GM23338 (cell line): ENCODE data around the gene ATXN7L1. TPM values are rescaled to one million over a fixed set of nuclear protein-coding genes. Genes with fewer than 3 reads are reported as not detected.
A peak's percentile ranks its signal among the peaks of the same experiment; 100 is the strongest.

Experiments used
- ATAC-seq: fragments of 200-7000 bp; cut with Tn5 transposase; 3 replicates; pipeline ENCODE4 v1.9.1; 2020
- DNase-seq: peaks from one replicate; pipeline ENCODE4 v3.0.0-alpha.2; 2015; ENCODE audit warnings: low spot score
- H2AFZ ChIP-seq: fragments of 200-600 bp; sonication (generic); 2 replicates; pipeline ENCODE4 v1.8.0; 2016; ENCODE audit warnings: antibody characterized with exemption, mild to moderate bottlenecking, moderate library complexity
- H3F3A ChIP-seq: fragments of 200-600 bp; sonication (generic); replicated peaks from 2 replicates; pipeline ENCODE4 v1.8.0; 2017; ENCODE audit warnings: antibody characterized with exemption, mixed run types, low read depth
- H3K27ac ChIP-seq: fragments of 200-600 bp; sonication (generic); 2 replicates; pipeline ENCODE4 v1.6.1; 2016; ENCODE audit warnings: low read depth
- H3K27me3 ChIP-seq: fragments of 200-600 bp; sonication (generic); 2 replicates; pipeline ENCODE4 v1.8.0; 2016; ENCODE audit warnings: mild to moderate bottlenecking, mixed run types, moderate library complexity; ENCODE audit not compliant: insufficient read depth
- H3K36me3 ChIP-seq: fragments of 200-600 bp; sonication (generic); 2 replicates; pipeline ENCODE4 v1.8.0; 2016; ENCODE audit warnings: mild to moderate bottlenecking; ENCODE audit not compliant: insufficient read depth
- H3K4me1 ChIP-seq: fragments of 200-600 bp; sonication (generic); 2 replicates; pipeline ENCODE4 v1.8.0; 2016; ENCODE audit warnings: mild to moderate bottlenecking, moderate library complexity; ENCODE audit not compliant: insufficient read depth
- H3K4me2 ChIP-seq: fragments of 200-600 bp; sonication (generic); 2 replicates; pipeline ENCODE4 v1.7.1; 2017; ENCODE audit warnings: mixed run types
- H3K4me3 ChIP-seq: fragments of 200-600 bp; sonication (generic); 2 replicates; pipeline ENCODE4 v1.6.1; 2016; ENCODE audit warnings: mixed run types
- H3K79me2 ChIP-seq: fragments of 200-600 bp; sonication (generic); replicated peaks from 2 replicates; pipeline ENCODE4 v1.8.0; 2017; ENCODE audit warnings: mild to moderate bottlenecking; ENCODE audit not compliant: insufficient read depth
- H3K9me2 ChIP-seq: fragments of 200-600 bp; sonication (generic); 2 replicates; pipeline ENCODE4 v1.8.0; 2017; ENCODE audit not compliant: insufficient read depth
- H4K20me1 ChIP-seq: fragments of 200-600 bp; sonication (generic); replicated peaks from 2 replicates; pipeline ENCODE4 v1.8.0; 2017; ENCODE audit warnings: mild to moderate bottlenecking; ENCODE audit not compliant: insufficient read depth
- H3K27ac Mint-ChIP-seq: 2 replicates; pipeline ENCODE4 v1.8.0; 2020; ENCODE audit warnings: inconsistent platforms, mild to moderate bottlenecking, moderate library complexity, mixed read lengths
- H3K27me3 Mint-ChIP-seq: 3 replicates; pipeline ENCODE4 v1.8.0; 2022; ENCODE audit warnings: low read depth, mild to moderate bottlenecking, moderate library complexity, mixed read lengths, inconsistent platforms; ENCODE audit not compliant: insufficient read depth, poor library complexity
- H3K36me3 Mint-ChIP-seq: 3 replicates; pipeline ENCODE4 v1.8.0; 2021; ENCODE audit warnings: low read depth, mild to moderate bottlenecking, inconsistent platforms, moderate library complexity, mixed read lengths
- H3K4me1 Mint-ChIP-seq: 3 replicates; pipeline ENCODE4 v1.8.0; 2020; ENCODE audit warnings: mild to moderate bottlenecking, inconsistent platforms, mixed read lengths
- H3K4me3 Mint-ChIP-seq: 3 replicates; pipeline ENCODE4 v1.8.0; 2021; ENCODE audit warnings: moderate library complexity, mild to moderate bottlenecking, inconsistent platforms, mixed read lengths
- H3K9me3 Mint-ChIP-seq: 3 replicates; pipeline ENCODE4 v1.8.0; 2020; ENCODE audit warnings: moderate library complexity, mild to moderate bottlenecking, inconsistent platforms, mixed read lengths
- CREB1 ChIP-seq: fragments of 250-450 bp; sonication (Bioruptor Pico); IDR thresholded peaks from 2 replicates; pipeline ENCODE4 v1.5.0; 2020; ENCODE audit warnings: low read depth, mild to moderate bottlenecking, moderate library complexity
- CTCF ChIP-seq, 2 experiments: fragments of 200-600 bp in 1 of 2; sonication (generic) in 1 of 2; conservative IDR thresholded peaks; 2 replicates each; pipeline versions ENCODE4 v1.5.1 to v1.6.1; 2016 to 2017; ENCODE audit warnings: antibody characterized with exemption in 2 of 2, low read depth in 2 of 2, mild to moderate bottlenecking in 2 of 2, moderate library complexity in 1 of 2
- EZH2 ChIP-seq: fragments of 200-600 bp; sonication (generic); IDR thresholded peaks from one replicate; pipeline ENCODE4 v1.8.0; 2017; ENCODE audit warnings: antibody characterized with exemption, mild to moderate bottlenecking, low read depth; ENCODE audit not compliant: unreplicated experiment
- EZH2phosphoT487 ChIP-seq: fragments of 200-600 bp; sonication (generic); IDR thresholded peaks from one replicate; pipeline ENCODE4 v1.8.1; 2018; ENCODE audit warnings: antibody characterized with exemption; ENCODE audit not compliant: unreplicated experiment
- NANOG ChIP-seq: IDR thresholded peaks from 2 replicates; pipeline ENCODE4 v1.6.1; 2016; ENCODE audit warnings: antibody characterized with exemption, borderline replicate concordance
- ZNF114 ChIP-seq: fragments of 250-450 bp; sonication (Bioruptor Pico); IDR thresholded peaks from 2 replicates; pipeline ENCODE4 v1.5.0; 2020; ENCODE audit warnings: mild to moderate bottlenecking, moderate library complexity
- ZNF462 ChIP-seq: fragments of 250-450 bp; sonication (Bioruptor Pico); IDR thresholded peaks from 2 replicates; pipeline ENCODE4 v1.5.0; 2020; ENCODE audit warnings: mild to moderate bottlenecking, moderate library complexity
- polyA plus RNA-seq: library from polyadenylated mRNA; unstranded; fragments of >200 nt; fragmentation: Nextera tagmentation; extraction: Ambion mirVana; gene quantifications from 2 replicates; pipeline ENCODE4 v1.2.1, GENCODE V29; 2016
- total RNA-seq: library from RNA; depleted of rRNA; stranded (reverse); fragments of >200 nt; shearing (Covaris generic); gene quantifications from 2 replicates; pipeline ENCODE4 v1.2.3, GENCODE V29; 2014

Gene ATXN7L1
- total and polyA plus RNA-seq, 2 experiments from 2014 or later: 22.8 to 29.8 TPM

- H3F3A ChIP-seq: peaks cover 39% of the 10 kb centered on the region
- H3K9me3 Mint-ChIP-seq: no peaks in the 10 kb centered on the region; the same call in 2 of the 3 replicates
- H3K36me3 ChIP-seq: peaks cover 9% of the 10 kb centered on the region; the same call in 1 of the 2 replicates
- H3K27me3 Mint-ChIP-seq: peaks cover 13% of the 10 kb centered on the region
- H3K27ac ChIP-seq: peak overlapping the region; percentile 98
- DNase-seq (peak; percentile 95), ATAC-seq (peak; percentile 76)
- peak overlapping the region; percentile 46 for H3K4me3 ChIP-seq
- peak overlapping the region; percentile 76 for H3K4me2 ChIP-seq
- H3K9me2 ChIP-seq: no peaks in the 10 kb centered on the region
- H3K4me1 ChIP-seq: peaks cover 66% of the 10 kb centered on the region
- H4K20me1 ChIP-seq: no peaks in the 10 kb centered on the region
- H3K4me1 Mint-ChIP-seq: peaks cover 95% of the 10 kb centered on the region
- H3K27me3 ChIP-seq: no peaks in the 10 kb centered on the region
- peak overlapping the region; percentile 89 for H3K4me3 Mint-ChIP-seq
- H2AFZ ChIP-seq: no peak overlapping the region
- peak; percentile 89 for TF ChIP-seq ZNF462
- TF ChIP-seq NANOG: peak; percentile 62; the same call in 1 of the 2 replicates
- TF ChIP-seq ZNF114 (CRISPR knock-in tag): peak; percentile 43; the same call in 1 of the 2 replicates
- TF ChIP-seq EZH2phosphoT487: no peak
- H3K27ac Mint-ChIP-seq: peak overlapping the region; percentile 97
- H3K79me2 ChIP-seq: peaks cover 38% of the 10 kb centered on the region
- peaks cover 60% of the 10 kb centered on the region for H3K36me3 Mint-ChIP-seq
Observed at GRCh38 chr7:105638902-105639495, 237.4 kb downstream of the ATXN7L1 start.

- H3K9me2 ChIP-seq: no peaks in the 10 kb centered on the region
- H4K20me1 ChIP-seq: no peaks in the 10 kb centered on the region
- Mint-ChIP-seq H3K27me3 (peaks cover 16% of the 10 kb centered on the region), H3K4me1 (peaks cover 95% of the 10 kb centered on the region), H3K36me3 (peaks cover 67% of the 10 kb centered on the region), H3K27ac (peak overlapping the region; percentile 97), H3K9me3 (no peaks in the 10 kb centered on the region; the same call in 2 of the 3 replicates), H3K4me3 (peak overlapping the region; percentile 89)
- ATAC-seq (peak; percentile 1; the same call in 1 of the 3 replicates), DNase-seq (peak; percentile 57)
- peaks cover 34% of the 10 kb centered on the region for H3F3A ChIP-seq
- H3K27me3 ChIP-seq: no peaks in the 10 kb centered on the region
- H3K27ac ChIP-seq: peak overlapping the region; percentile 98
- H3K36me3 ChIP-seq: peaks cover 13% of the 10 kb centered on the region
- no peak overlapping the region for H2AFZ ChIP-seq
- peak overlapping the region; percentile 76 for H3K4me2 ChIP-seq
- H3K4me1 ChIP-seq: peaks cover 59% of the 10 kb centered on the region
- H3K79me2 ChIP-seq: peaks cover 44% of the 10 kb centered on the region
- peak overlapping the region; percentile 46 for H3K4me3 ChIP-seq
- TF ChIP-seq EZH2phosphoT487 (no peak), CTCF (conservative IDR thresholded peaks at IDR 0.05; ENCODE audit: low read depth in 2 of 2) (0 out of 4 replicates have a peak, but pooled peaks of 1 of the 2 experiments have one; percentile 1), EZH2 (no peak), NANOG (peak; percentile 52; the same call in 1 of the 2 replicates), CREB1 (CRISPR knock-in tag) (no peak)
Observed at GRCh38 chr7:105638334-105638733, 238.1 kb downstream of the ATXN7L1 start.
